Vagina (tissue), 2 donors: Measurements from ENCODE around the gene PGAP6. TPM values are rescaled to one million over a fixed set of nuclear protein-coding genes. Genes with fewer than 3 reads are reported as not detected.
A peak's percentile ranks its signal among the peaks of the same experiment; 100 is the strongest.

Experiments used
- DNase-seq, 2 donors: peaks; one replicate each; pipeline ENCODE4 v3.0.0-alpha.2; 2017; ENCODE audit errors: extremely low spot score in 2 of 2
- H3K27ac ChIP-seq: fragments of 200-600 bp; sonication (generic); one replicate; pipeline ENCODE4 v1.5.1; 2019
- H3K27me3 ChIP-seq: fragments of 200-600 bp; sonication (generic); one replicate; pipeline ENCODE4 v1.5.1; 2019
- H3K36me3 ChIP-seq, 2 donors: fragments of 200-600 bp; sonication (generic); one replicate each; pipeline ENCODE4 v1.5.1; 2017 to 2019
- H3K4me1 ChIP-seq: fragments of 200-600 bp; sonication (generic); one replicate; pipeline ENCODE4 v1.5.1; 2019
- H3K4me3 ChIP-seq, 2 donors: fragments of 200-600 bp; sonication (generic); 1 replicate in 1 of 2; 2 replicates in 1 of 2; pipeline ENCODE4 v1.5.1; 2016 to 2019
- H3K9me3 ChIP-seq: fragments of 200-600 bp; sonication (generic); one replicate; pipeline ENCODE4 v1.5.1; 2019
- CTCF ChIP-seq, 3 experiments: fragments of 450-650 bp in 2 of 3; fragments of 200-600 bp in 1 of 3; sonication (generic) in 1 of 3; IDR thresholded peaks; one replicate each; pipeline ENCODE4 v1.5.1; 2017 to 2019; ENCODE audit warnings: antibody characterized with exemption in 3 of 3, mild to moderate bottlenecking in 2 of 3, moderate library complexity in 2 of 3
- POLR2A ChIP-seq, 2 donors: fragments of 450-650 bp; IDR thresholded peaks; one replicate each; pipeline ENCODE4 v1.6.1; 2017; ENCODE audit warnings: antibody characterized with exemption in 2 of 2, mild to moderate bottlenecking in 2 of 2, moderate library complexity in 2 of 2
- POLR2AphosphoS5 ChIP-seq, 2 donors: sonication (generic); formaldehyde crosslinking; IDR thresholded peaks; one replicate each; pipeline ENCODE4 v1.9.0; 2017; ENCODE audit warnings: antibody characterized with exemption in 2 of 2, mild to moderate bottlenecking in 2 of 2, low read depth in 1 of 2; ENCODE audit not compliant: insufficient read depth in 1 of 2
- intact Hi-C: fragments of 100-400 bp; cut with DNase I; formaldehyde crosslinking; loops from one replicate; pipeline ENCODE4 v1.15.1; 2023
- total RNA-seq: library from RNA; depleted of rRNA; stranded (reverse); fragments of >200 nt; gene quantifications from one replicate; pipeline ENCODE4 v1.2.3, GENCODE V29; 2016

Gene PGAP6
- total RNA-seq, 1 donor from 2014 or later = 38.3 TPM

GRCh38 chr16:369275-369865 is 12.4 kb downstream of the PGAP6 start:
- intact Hi-C loops = no loop called here
- Histone ChIP-seq H3K4me1 (peaks cover 19% of the 10 kb centered on the region), H3K4me3 (peak overlapping the region; percentile 56), H3K9me3 (no peaks in the 10 kb centered on the region), H3K27ac (no peak overlapping the region), H3K27me3 (no peaks in the 10 kb centered on the region), H3K36me3 (peaks cover 0 to 31% of the 10 kb centered on the region in 2 donors)
- no peak for DNase-seq
- no peak for TF ChIP-seq POLR2A (IDR thresholded peaks at IDR 0.05)
- TF ChIP-seq POLR2AphosphoS5 (IDR thresholded peaks at IDR 0.05; ENCODE audit: insufficient read depth in 1 of 2, low read depth in 1 of 2) = no peak
- TF ChIP-seq CTCF (IDR thresholded peaks at IDR 0.05) = no peak

GRCh38 chr16:368388-369158 is 13.2 kb downstream of the PGAP6 start:
- H3K27ac ChIP-seq = no peak overlapping the region
- no peak overlapping the region for H3K4me3 ChIP-seq
- H3K36me3 ChIP-seq = peaks cover 0 to 23% of the 10 kb centered on the region in 2 donors
- no peaks in the 10 kb centered on the region for H3K9me3 ChIP-seq
- H3K27me3 ChIP-seq = no peaks in the 10 kb centered on the region
- DNase-seq = no peak
- intact Hi-C loops = no loop called here
- H3K4me1 ChIP-seq = peaks cover 19% of the 10 kb centered on the region
- no peak for TF ChIP-seq CTCF (IDR thresholded peaks at IDR 0.05)
- TF ChIP-seq POLR2A (IDR thresholded peaks at IDR 0.05) = no peak
- TF ChIP-seq POLR2AphosphoS5 (IDR thresholded peaks at IDR 0.05; ENCODE audit: insufficient read depth in 1 of 2, low read depth in 1 of 2) = no peak

- intact Hi-C loops = no loop called here
- Histone ChIP-seq H3K9me3 (no peaks in the 10 kb centered on the region), H3K4me1 (peaks cover 19% of the 10 kb centered on the region), H3K27ac (no peak overlapping the region), H3K4me3 (no peak overlapping the region), H3K27me3 (no peaks in the 10 kb centered on the region), H3K36me3 (peaks cover 0 to 23% of the 10 kb centered on the region in 2 donors)
- no peak for TF ChIP-seq POLR2AphosphoS5 (IDR thresholded peaks at IDR 0.05; ENCODE audit: insufficient read depth in 1 of 2, low read depth in 1 of 2)
- no peak for TF ChIP-seq POLR2A (IDR thresholded peaks at IDR 0.05)
- TF ChIP-seq CTCF (IDR thresholded peaks at IDR 0.05) = no peak
- DNase-seq = no peak
Measured at GRCh38 chr16:367333-367903, 14.4 kb downstream of the PGAP6 start.

GRCh38 chr16:366476-366875 is 15.3 kb downstream of the PGAP6 start:
- DNase-seq = no peak
- no peak for TF ChIP-seq CTCF (IDR thresholded peaks at IDR 0.05)
- no peak for TF ChIP-seq POLR2A (IDR thresholded peaks at IDR 0.05)
- TF ChIP-seq POLR2AphosphoS5 (IDR thresholded peaks at IDR 0.05; ENCODE audit: insufficient read depth in 1 of 2, low read depth in 1 of 2) = no peak
- Histone ChIP-seq H3K4me3 (no peak overlapping the region), H3K4me1 (peaks cover 19% of the 10 kb centered on the region), H3K9me3 (no peaks in the 10 kb centered on the region), H3K27me3 (no peaks in the 10 kb centered on the region), H3K36me3 (peaks cover 0 to 23% of the 10 kb centered on the region in 2 donors), H3K27ac (no peak overlapping the region)
- intact Hi-C loops = no loop called here
